ENCODE data around the gene BUB1B. TPM values are rescaled to one million over a fixed set of nuclear protein-coding genes. Genes with fewer than 3 reads are reported as not detected.
A peak's percentile ranks its signal among the peaks of the same experiment; 100 is the strongest.
"Not testable (repeated sequence)": the region's sequence is repeated elsewhere in the genome, so short reads cannot be mapped to it uniquely, and the experiment has no call there.

The BUB1B gene
- total RNA-seq, 1 donor: 2.7 TPM

- Histone ChIP-seq H3K4me1 (ENCODE audit: insufficient read depth, low read length) (peaks cover 8% of the 10 kb centered on the region), H3K9me3 (ENCODE audit: low read depth, low read length) (no peaks in the 10 kb centered on the region), H3K4me3 (ENCODE audit: low read length) (no peak overlapping the region), H3K27me3 (ENCODE audit: insufficient read depth, low read length) (no peaks in the 10 kb centered on the region)
Measured at GRCh38 chr15:40151991-40152390, 8.9 kb upstream of the BUB1B start.

GRCh38 chr15:40154821-40155220 lies 6.0 kb upstream of the BUB1B start:
- H3K4me1 ChIP-seq (ENCODE audit: insufficient read depth, low read length): peaks cover 10% of the 10 kb centered on the region
- not testable (repeated sequence) for H3K9me3 ChIP-seq (ENCODE audit: low read depth, low read length); H3K27me3 ChIP-seq (ENCODE audit: insufficient read depth, low read length); H3K4me3 ChIP-seq (ENCODE audit: low read length)

GRCh38 chr15:40155270-40155910 lies 5.5 kb upstream of the BUB1B start:
- H3K27me3 ChIP-seq (ENCODE audit: insufficient read depth, low read length): no peaks in the 10 kb centered on the region
- no peaks in the 10 kb centered on the region for H3K9me3 ChIP-seq (ENCODE audit: low read depth, low read length)
- H3K4me1 ChIP-seq (ENCODE audit: insufficient read depth, low read length): peaks cover 8% of the 10 kb centered on the region
- H3K4me3 ChIP-seq (ENCODE audit: low read length): no peak overlapping the region

GRCh38 chr15:40157778-40158447 lies 3.0 kb upstream of the BUB1B start:
- Histone ChIP-seq H3K4me3 (ENCODE audit: low read length) (no peak overlapping the region), H3K9me3 (ENCODE audit: low read depth, low read length) (no peaks in the 10 kb centered on the region), H3K27me3 (ENCODE audit: insufficient read depth, low read length) (no peaks in the 10 kb centered on the region), H3K4me1 (ENCODE audit: insufficient read depth, low read length) (peaks cover 26% of the 10 kb centered on the region)

GRCh38 chr15:40160021-40160420 lies 848 bp upstream of the BUB1B start:
- Histone ChIP-seq H3K27me3 (ENCODE audit: insufficient read depth, low read length) (no peaks in the 10 kb centered on the region), H3K4me3 (ENCODE audit: low read length) (no peak overlapping the region), H3K4me1 (ENCODE audit: insufficient read depth, low read length) (peaks cover 30% of the 10 kb centered on the region), H3K9me3 (ENCODE audit: low read depth, low read length) (no peaks in the 10 kb centered on the region)

- Histone ChIP-seq H3K4me3 (ENCODE audit: low read length) (peak overlapping the region; percentile 44), H3K27me3 (ENCODE audit: insufficient read depth, low read length) (no peaks in the 10 kb centered on the region), H3K9me3 (ENCODE audit: low read depth, low read length) (no peaks in the 10 kb centered on the region), H3K4me1 (ENCODE audit: insufficient read depth, low read length) (peaks cover 30% of the 10 kb centered on the region)
Measured at GRCh38 chr15:40161693-40162391, 973 bp downstream of the BUB1B start.

- peaks cover 30% of the 10 kb centered on the region for H3K4me1 ChIP-seq (ENCODE audit: insufficient read depth, low read length)
- H3K9me3 ChIP-seq (ENCODE audit: low read depth, low read length): no peaks in the 10 kb centered on the region
- H3K27me3 ChIP-seq (ENCODE audit: insufficient read depth, low read length): no peaks in the 10 kb centered on the region
- no peak overlapping the region for H3K4me3 ChIP-seq (ENCODE audit: low read length)
Measured at GRCh38 chr15:40162552-40162951, 1.7 kb downstream of the BUB1B start.

- no peaks in the 10 kb centered on the region for H3K27me3 ChIP-seq (ENCODE audit: insufficient read depth, low read length)
- no peaks in the 10 kb centered on the region for H3K9me3 ChIP-seq (ENCODE audit: low read depth, low read length)
- H3K4me1 ChIP-seq (ENCODE audit: insufficient read depth, low read length): peaks cover 27% of the 10 kb centered on the region
- H3K4me3 ChIP-seq (ENCODE audit: low read length): no peak overlapping the region
Measured at GRCh38 chr15:40163657-40164416, 3.0 kb downstream of the BUB1B start.

- H3K4me3 ChIP-seq (ENCODE audit: low read length); H3K4me1 ChIP-seq (ENCODE audit: insufficient read depth, low read length); H3K27me3 ChIP-seq (ENCODE audit: insufficient read depth, low read length); H3K9me3 ChIP-seq (ENCODE audit: low read depth, low read length): not testable (repeated sequence)
Measured at GRCh38 chr15:40167374-40167773, 6.5 kb downstream of the BUB1B start.

- no peaks in the 10 kb centered on the region for H3K4me1 ChIP-seq (ENCODE audit: insufficient read depth, low read length)
- H3K9me3 ChIP-seq (ENCODE audit: low read depth, low read length): no peaks in the 10 kb centered on the region
- H3K27me3 ChIP-seq (ENCODE audit: insufficient read depth, low read length): no peaks in the 10 kb centered on the region
- no peak overlapping the region for H3K4me3 ChIP-seq (ENCODE audit: low read length)
Measured at GRCh38 chr15:40175160-40175559, 14.3 kb downstream of the BUB1B start.

GRCh38 chr15:40182358-40183029 lies 21.6 kb downstream of the BUB1B start:
- H3K9me3 ChIP-seq (ENCODE audit: low read depth, low read length): no peaks in the 10 kb centered on the region
- H3K4me3 ChIP-seq (ENCODE audit: low read length): no peak overlapping the region
- no peaks in the 10 kb centered on the region for H3K27me3 ChIP-seq (ENCODE audit: insufficient read depth, low read length)
- peaks cover 19% of the 10 kb centered on the region for H3K4me1 ChIP-seq (ENCODE audit: insufficient read depth, low read length)

GRCh38 chr15:40183636-40184463 lies 23.0 kb downstream of the BUB1B start:
- Histone ChIP-seq H3K9me3 (ENCODE audit: low read depth, low read length) (no peaks in the 10 kb centered on the region), H3K27me3 (ENCODE audit: insufficient read depth, low read length) (no peaks in the 10 kb centered on the region), H3K4me1 (ENCODE audit: insufficient read depth, low read length) (peaks cover 19% of the 10 kb centered on the region), H3K4me3 (ENCODE audit: low read length) (no peak overlapping the region)

GRCh38 chr15:40190591-40190990 lies 29.7 kb downstream of the BUB1B start:
- Histone ChIP-seq H3K4me1 (ENCODE audit: insufficient read depth, low read length) (no peaks in the 10 kb centered on the region), H3K27me3 (ENCODE audit: insufficient read depth, low read length) (no peaks in the 10 kb centered on the region), H3K9me3 (ENCODE audit: low read depth, low read length) (no peaks in the 10 kb centered on the region), H3K4me3 (ENCODE audit: low read length) (no peak overlapping the region)

GRCh38 chr15:40192942-40193341 lies 32.1 kb downstream of the BUB1B start:
- Histone ChIP-seq H3K4me3 (ENCODE audit: low read length) (no peak overlapping the region), H3K27me3 (ENCODE audit: insufficient read depth, low read length) (no peaks in the 10 kb centered on the region), H3K9me3 (ENCODE audit: low read depth, low read length) (no peaks in the 10 kb centered on the region), H3K4me1 (ENCODE audit: insufficient read depth, low read length) (peaks cover 6% of the 10 kb centered on the region)
